Gastroesophageal sphincter (tissue), 4 donors: Measurements from ENCODE around the gene GABRG3. TPM values are rescaled to one million over a fixed set of nuclear protein-coding genes. Genes with fewer than 3 reads are reported as not detected.

Source experiments
- ATAC-seq: fragments of 150-250 bp; one replicate; pipeline ENCODE4 v1.9.1; 2016; ENCODE audit warnings: mild to moderate bottlenecking, moderate library complexity
- H3K27ac ChIP-seq, 4 donors: fragments of 200-600 bp; sonication (generic) in 3 of 4; 1 replicate in 3 of 4; 2 replicates in 1 of 4; pipeline ENCODE4 v1.5.1; 2016 to 2019
- H3K27me3 ChIP-seq: fragments of 200-600 bp; sonication (generic); one replicate; pipeline ENCODE4 v1.5.1; 2019
- H3K36me3 ChIP-seq, 2 donors: fragments of 200-600 bp; sonication (generic); one replicate each; pipeline ENCODE4 v1.5.1; 2019; ENCODE audit warnings: control low read depth in 1 of 2
- H3K4me1 ChIP-seq, 3 donors: fragments of 200-600 bp; sonication (generic); 1 replicate in 2 of 3; 2 replicates in 1 of 3; pipeline ENCODE4 v1.5.1; 2016 to 2019; ENCODE audit warnings: control low read depth in 2 of 3
- H3K4me3 ChIP-seq, 2 donors: fragments of 200-600 bp; sonication (generic); one replicate each; pipeline ENCODE4 v1.5.1; 2019; ENCODE audit warnings: mild to moderate bottlenecking in 1 of 2, moderate library complexity in 1 of 2
- H3K9me3 ChIP-seq, 3 donors: fragments of 200-600 bp; sonication (generic); one replicate each; pipeline ENCODE4 v1.5.1; 2017 to 2019; ENCODE audit warnings: control low read depth in 2 of 3
- CTCF ChIP-seq, 4 experiments: fragments of 200-600 bp in 2 of 4; fragments of 450-650 bp in 2 of 4; sonication (generic) in 1 of 4; IDR thresholded peaks; one replicate each; pipeline ENCODE4 v1.5.1; 2017 to 2019; ENCODE audit warnings: antibody characterized with exemption in 4 of 4, mild to moderate bottlenecking in 2 of 4, moderate library complexity in 2 of 4
- EP300 ChIP-seq: sonication (generic); formaldehyde crosslinking; IDR thresholded peaks from one replicate; pipeline ENCODE4 v1.6.1; 2017; ENCODE audit warnings: antibody characterized with exemption, mild to moderate bottlenecking
- POLR2A ChIP-seq, 2 donors: fragments of 450-650 bp; IDR thresholded peaks; one replicate each; pipeline ENCODE4 v1.6.1; 2017; ENCODE audit warnings: antibody characterized with exemption in 2 of 2, mild to moderate bottlenecking in 2 of 2, moderate library complexity in 1 of 2
- POLR2AphosphoS5 ChIP-seq: sonication (generic); formaldehyde crosslinking; IDR thresholded peaks from one replicate; pipeline ENCODE4 v1.6.1; 2017; ENCODE audit warnings: antibody characterized with exemption
- WGBS, 2 donors: methylation state at CpG; one replicate each; pipeline ENCODE4 v1.1.5; 2018; ENCODE audit warnings: low coverage in 1 of 2; 5-methylcytosine and 5-hydroxymethylcytosine counted together
- total RNA-seq, 4 donors: library from RNA; depleted of rRNA; stranded (reverse); fragments of >200 nt; gene quantifications; one replicate each; pipeline ENCODE4 v1.1.0, GENCODE V29; 2016

The GABRG3 gene
- total RNA-seq, 4 donors from 2014 or later: under 0.01 to 0.04 TPM; not detected in 2

- 39 to 47% methylated on average over 2 to 4 of the region's 4 CpGs for WGBS, 2 donors
- no peak for ATAC-seq
- Histone ChIP-seq H3K9me3 (no peaks in the 10 kb centered on the region), H3K27me3 (no peaks in the 10 kb centered on the region), H3K4me1 (no peaks in the 10 kb centered on the region), H3K27ac (no peak overlapping the region), H3K4me3 (no peak overlapping the region), H3K36me3 (no peaks in the 10 kb centered on the region)
- no peak for TF ChIP-seq CTCF (IDR thresholded peaks at IDR 0.05)
- TF ChIP-seq POLR2AphosphoS5: no peak
Measured at GRCh38 chr15:27570746-27571145, 599.8 kb downstream of the GABRG3 start.

GRCh38 chr15:27573805-27574485 is 603.0 kb downstream of the GABRG3 start:
- 60 to 70% methylated on average over 6 to 10 of the region's 26 CpGs for WGBS, 2 donors
- TF ChIP-seq POLR2AphosphoS5 (no peak), CTCF (IDR thresholded peaks at IDR 0.05) (no peak), POLR2A (IDR thresholded peaks at IDR 0.05) (no peak), EP300 (no peak)
- no peaks in the 10 kb centered on the region for H3K36me3 ChIP-seq
- no peaks in the 10 kb centered on the region for H3K27me3 ChIP-seq
- no peak for ATAC-seq
- no peak overlapping the region for H3K4me3 ChIP-seq
- H3K9me3 ChIP-seq: no peaks in the 10 kb centered on the region
- H3K27ac ChIP-seq: no peak overlapping the region
- no peaks in the 10 kb centered on the region for H3K4me1 ChIP-seq

GRCh38 chr15:27574541-27575054 is 603.6 kb downstream of the GABRG3 start:
- no peak overlapping the region for H3K4me3 ChIP-seq

GRCh38 chr15:27575521-27575920 is 604.5 kb downstream of the GABRG3 start:
- H3K9me3 ChIP-seq: no peaks in the 10 kb centered on the region
- WGBS, 2 donors: 83 to 84% methylated on average over 3 of the region's 3 CpGs
- no peak overlapping the region for H3K27ac ChIP-seq
- no peak for ATAC-seq
- no peaks in the 10 kb centered on the region for H3K4me1 ChIP-seq
- no peak for TF ChIP-seq CTCF (IDR thresholded peaks at IDR 0.05)
- no peaks in the 10 kb centered on the region for H3K27me3 ChIP-seq
- no peak overlapping the region for H3K4me3 ChIP-seq
- no peaks in the 10 kb centered on the region for H3K36me3 ChIP-seq

More at GRCh38 chr15:27574541-27575054, 603.6 kb downstream of the GABRG3 start:
- Histone ChIP-seq H3K4me1 (no peaks in the 10 kb centered on the region), H3K9me3 (no peaks in the 10 kb centered on the region), H3K27ac (no peak overlapping the region), H3K36me3 (no peaks in the 10 kb centered on the region), H3K27me3 (no peaks in the 10 kb centered on the region)
- TF ChIP-seq CTCF (IDR thresholded peaks at IDR 0.05) (no peak), POLR2AphosphoS5 (no peak), POLR2A (IDR thresholded peaks at IDR 0.05) (no peak), EP300 (no peak)
- no peak for ATAC-seq
- WGBS, 2 donors: 71 to 81% methylated on average over 6 to 8 of the region's 20 CpGs

- Histone ChIP-seq H3K4me1 (no peaks in the 10 kb centered on the region), H3K27ac (no peak overlapping the region), H3K36me3 (no peaks in the 10 kb centered on the region), H3K27me3 (no peaks in the 10 kb centered on the region), H3K4me3 (no peak overlapping the region), H3K9me3 (no peaks in the 10 kb centered on the region)
- ATAC-seq: no peak
- 93 to 95% methylated on average over 1 of the region's 1 CpG for WGBS, 2 donors
- TF ChIP-seq CTCF (IDR thresholded peaks at IDR 0.05) (no peak), POLR2A (IDR thresholded peaks at IDR 0.05) (no peak)
Measured at GRCh38 chr15:27576576-27576975, 605.6 kb downstream of the GABRG3 start.
